ENCODE data around the gene EFNA4. TPM values are rescaled to one million over a fixed set of nuclear protein-coding genes. Genes with fewer than 3 reads are reported as not detected.

The EFNA4 gene
- polyA plus RNA-seq, 1 of the 3 experiments (the other 2 are of a cell fraction), result 17.7 TPM

DNA sequence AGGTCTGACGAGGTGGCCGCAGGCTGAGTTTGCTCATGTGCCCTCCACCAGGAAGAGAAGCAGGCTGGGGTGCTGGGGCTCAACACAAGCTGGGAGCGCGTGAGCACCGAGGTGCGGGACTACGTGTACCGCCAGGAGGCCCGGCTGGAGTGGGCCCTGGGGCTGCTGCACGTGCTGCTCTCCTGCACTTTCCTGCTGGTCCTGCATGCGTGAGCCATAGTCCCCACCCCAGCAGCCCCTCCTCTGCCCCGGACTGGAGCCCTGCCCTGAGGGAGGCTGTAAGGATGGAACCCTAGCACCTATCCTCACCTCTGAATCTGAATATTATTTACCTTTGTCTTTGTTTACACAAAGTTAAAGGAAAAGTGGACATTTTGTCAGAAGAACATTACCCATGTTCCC is 20.2 kb upstream of the EFNA4 start:
- Histone ChIP-seq H3K27ac (ENCODE audit: low read depth in 2 of 2, low read length in 1 of 2) (no peak overlapping the region), H3K9ac (no peak overlapping the region), H2AFZ (ENCODE audit: low read depth) (no peak overlapping the region), H3K36me3 (replicated peaks in 1 of 2; ENCODE audit: control insufficient read depth in 1 of 2, insufficient read depth in 2 of 2, low read length in 1 of 2) (no peaks in the 10 kb centered on the region), H3K27me3 (ENCODE audit: insufficient read depth) (no peaks in the 10 kb centered on the region), H3K9me3 (no peaks in the 10 kb centered on the region), H3K79me2 (ENCODE audit: insufficient read depth) (no peaks in the 10 kb centered on the region), H3K4me2 (no peak overlapping the region), H3K9me2 (no peaks in the 10 kb centered on the region), H4K20me1 (ENCODE audit: insufficient read depth) (no peaks in the 10 kb centered on the region), H3K4me3 (ENCODE audit: low read depth in 2 of 2, low read length in 1 of 2) (no peak overlapping the region), H3K4me1 (ENCODE audit: control insufficient read depth in 1 of 2, insufficient read depth in 2 of 2, low read depth in 1 of 2, low read length in 1 of 2) (peaks cover 7 to 15% of the 10 kb centered on the region in 2 experiments; a peak in 1 of 4 replicates), H3F3A (replicated peaks; ENCODE audit: insufficient read depth) (no peaks in the 10 kb centered on the region)
- DNase-seq, result no peak
- ChIA-PET POLR2A (interaction anchor here (1.1 to 1.6 kb wide), 3 partner anchors 15 to 44 kb away, joined by 3 to 5 read pairs (median 4); no protein-coding TSS in a partner anchor), CTCF (interaction anchor here (1.0 to 26.0 kb wide), 11 partner anchors 8 to 124 kb away, joined by 3 to 573 read pairs (median 18); partner anchors contain the start of genes ADAM15, EFNA3 and EFNA4)
- WGBS (ENCODE audit: low lambda C conversion rate), result 86% methylated on average over 11 of the region's 12 CpGs
- TF ChIP-seq EZH2phosphoT487 (IDR thresholded peaks at IDR 0.05; ENCODE audit: borderline replicate concordance, low read depth) (no peak), EP300 (IDR thresholded peaks at IDR 0.05; ENCODE audit: borderline replicate concordance in 1 of 2, low read depth in 1 of 2, low read length in 1 of 2) (no peak), SMC3 (IDR thresholded peaks at IDR 0.05; ENCODE audit: low read depth, low read length) (no peak), MEF2A (IDR thresholded peaks at IDR 0.05; ENCODE audit: borderline replicate concordance, low read depth) (no peak), TCF12 (IDR thresholded peaks at IDR 0.05) (no peak), NRF1 (IDR thresholded peaks at IDR 0.05; ENCODE audit: low read depth, low read length) (no peak), FOSL2 (IDR thresholded peaks at IDR 0.05; ENCODE audit: borderline replicate concordance, low read depth) (no peak)
- TF ChIP-seq, protein P1, sequence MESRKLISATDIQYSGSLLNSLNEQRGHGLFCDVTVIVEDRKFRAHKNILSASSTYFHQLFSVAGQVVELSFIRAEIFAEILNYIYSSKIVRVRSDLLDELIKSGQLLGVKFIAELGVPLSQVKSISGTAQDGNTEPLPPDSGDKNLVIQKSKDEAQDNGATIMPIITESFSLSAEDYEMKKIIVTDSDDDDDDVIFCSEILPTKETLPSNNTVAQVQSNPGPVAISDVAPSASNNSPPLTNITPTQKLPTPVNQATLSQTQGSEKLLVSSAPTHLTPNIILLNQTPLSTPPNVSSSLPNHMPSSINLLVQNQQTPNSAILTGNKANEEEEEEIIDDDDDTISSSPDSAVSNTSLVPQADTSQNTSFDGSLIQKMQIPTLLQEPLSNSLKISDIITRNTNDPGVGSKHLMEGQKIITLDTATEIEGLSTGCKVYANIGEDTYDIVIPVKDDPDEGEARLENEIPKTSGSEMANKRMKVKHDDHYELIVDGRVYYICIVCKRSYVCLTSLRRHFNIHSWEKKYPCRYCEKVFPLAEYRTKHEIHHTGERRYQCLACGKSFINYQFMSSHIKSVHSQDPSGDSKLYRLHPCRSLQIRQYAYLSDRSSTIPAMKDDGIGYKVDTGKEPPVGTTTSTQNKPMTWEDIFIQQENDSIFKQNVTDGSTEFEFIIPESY (IDR thresholded peaks at IDR 0.05; ENCODE audit: borderline replicate concordance, low read depth), result no peak
- TF ChIP-seq, protein P2, sequence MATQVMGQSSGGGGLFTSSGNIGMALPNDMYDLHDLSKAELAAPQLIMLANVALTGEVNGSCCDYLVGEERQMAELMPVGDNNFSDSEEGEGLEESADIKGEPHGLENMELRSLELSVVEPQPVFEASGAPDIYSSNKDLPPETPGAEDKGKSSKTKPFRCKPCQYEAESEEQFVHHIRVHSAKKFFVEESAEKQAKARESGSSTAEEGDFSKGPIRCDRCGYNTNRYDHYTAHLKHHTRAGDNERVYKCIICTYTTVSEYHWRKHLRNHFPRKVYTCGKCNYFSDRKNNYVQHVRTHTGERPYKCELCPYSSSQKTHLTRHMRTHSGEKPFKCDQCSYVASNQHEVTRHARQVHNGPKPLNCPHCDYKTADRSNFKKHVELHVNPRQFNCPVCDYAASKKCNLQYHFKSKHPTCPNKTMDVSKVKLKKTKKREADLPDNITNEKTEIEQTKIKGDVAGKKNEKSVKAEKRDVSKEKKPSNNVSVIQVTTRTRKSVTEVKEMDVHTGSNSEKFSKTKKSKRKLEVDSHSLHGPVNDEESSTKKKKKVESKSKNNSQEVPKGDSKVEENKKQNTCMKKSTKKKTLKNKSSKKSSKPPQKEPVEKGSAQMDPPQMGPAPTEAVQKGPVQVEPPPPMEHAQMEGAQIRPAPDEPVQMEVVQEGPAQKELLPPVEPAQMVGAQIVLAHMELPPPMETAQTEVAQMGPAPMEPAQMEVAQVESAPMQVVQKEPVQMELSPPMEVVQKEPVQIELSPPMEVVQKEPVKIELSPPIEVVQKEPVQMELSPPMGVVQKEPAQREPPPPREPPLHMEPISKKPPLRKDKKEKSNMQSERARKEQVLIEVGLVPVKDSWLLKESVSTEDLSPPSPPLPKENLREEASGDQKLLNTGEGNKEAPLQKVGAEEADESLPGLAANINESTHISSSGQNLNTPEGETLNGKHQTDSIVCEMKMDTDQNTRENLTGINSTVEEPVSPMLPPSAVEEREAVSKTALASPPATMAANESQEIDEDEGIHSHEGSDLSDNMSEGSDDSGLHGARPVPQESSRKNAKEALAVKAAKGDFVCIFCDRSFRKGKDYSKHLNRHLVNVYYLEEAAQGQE (IDR thresholded peaks at IDR 0.05; ENCODE audit: low read depth, low read length), result no peak
- TF ChIP-seq, protein P3, sequence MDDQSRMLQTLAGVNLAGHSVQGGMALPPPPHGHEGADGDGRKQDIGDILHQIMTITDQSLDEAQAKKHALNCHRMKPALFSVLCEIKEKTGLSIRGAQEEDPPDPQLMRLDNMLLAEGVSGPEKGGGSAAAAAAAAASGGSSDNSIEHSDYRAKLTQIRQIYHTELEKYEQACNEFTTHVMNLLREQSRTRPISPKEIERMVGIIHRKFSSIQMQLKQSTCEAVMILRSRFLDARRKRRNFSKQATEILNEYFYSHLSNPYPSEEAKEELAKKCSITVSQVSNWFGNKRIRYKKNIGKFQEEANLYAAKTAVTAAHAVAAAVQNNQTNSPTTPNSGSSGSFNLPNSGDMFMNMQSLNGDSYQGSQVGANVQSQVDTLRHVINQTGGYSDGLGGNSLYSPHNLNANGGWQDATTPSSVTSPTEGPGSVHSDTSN (IDR thresholded peaks at IDR 0.05), result no peak
- TF ChIP-seq, protein P4, sequence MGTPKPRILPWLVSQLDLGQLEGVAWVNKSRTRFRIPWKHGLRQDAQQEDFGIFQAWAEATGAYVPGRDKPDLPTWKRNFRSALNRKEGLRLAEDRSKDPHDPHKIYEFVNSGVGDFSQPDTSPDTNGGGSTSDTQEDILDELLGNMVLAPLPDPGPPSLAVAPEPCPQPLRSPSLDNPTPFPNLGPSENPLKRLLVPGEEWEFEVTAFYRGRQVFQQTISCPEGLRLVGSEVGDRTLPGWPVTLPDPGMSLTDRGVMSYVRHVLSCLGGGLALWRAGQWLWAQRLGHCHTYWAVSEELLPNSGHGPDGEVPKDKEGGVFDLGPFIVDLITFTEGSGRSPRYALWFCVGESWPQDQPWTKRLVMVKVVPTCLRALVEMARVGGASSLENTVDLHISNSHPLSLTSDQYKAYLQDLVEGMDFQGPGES (IDR thresholded peaks at IDR 0.05; ENCODE audit: low read depth, low read length), result no peak
- TF ChIP-seq, protein P5, sequence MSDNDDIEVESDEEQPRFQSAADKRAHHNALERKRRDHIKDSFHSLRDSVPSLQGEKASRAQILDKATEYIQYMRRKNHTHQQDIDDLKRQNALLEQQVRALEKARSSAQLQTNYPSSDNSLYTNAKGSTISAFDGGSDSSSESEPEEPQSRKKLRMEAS (IDR thresholded peaks at IDR 0.05; ENCODE audit: low read depth), result no peak
- TF ChIP-seq, protein P6, sequence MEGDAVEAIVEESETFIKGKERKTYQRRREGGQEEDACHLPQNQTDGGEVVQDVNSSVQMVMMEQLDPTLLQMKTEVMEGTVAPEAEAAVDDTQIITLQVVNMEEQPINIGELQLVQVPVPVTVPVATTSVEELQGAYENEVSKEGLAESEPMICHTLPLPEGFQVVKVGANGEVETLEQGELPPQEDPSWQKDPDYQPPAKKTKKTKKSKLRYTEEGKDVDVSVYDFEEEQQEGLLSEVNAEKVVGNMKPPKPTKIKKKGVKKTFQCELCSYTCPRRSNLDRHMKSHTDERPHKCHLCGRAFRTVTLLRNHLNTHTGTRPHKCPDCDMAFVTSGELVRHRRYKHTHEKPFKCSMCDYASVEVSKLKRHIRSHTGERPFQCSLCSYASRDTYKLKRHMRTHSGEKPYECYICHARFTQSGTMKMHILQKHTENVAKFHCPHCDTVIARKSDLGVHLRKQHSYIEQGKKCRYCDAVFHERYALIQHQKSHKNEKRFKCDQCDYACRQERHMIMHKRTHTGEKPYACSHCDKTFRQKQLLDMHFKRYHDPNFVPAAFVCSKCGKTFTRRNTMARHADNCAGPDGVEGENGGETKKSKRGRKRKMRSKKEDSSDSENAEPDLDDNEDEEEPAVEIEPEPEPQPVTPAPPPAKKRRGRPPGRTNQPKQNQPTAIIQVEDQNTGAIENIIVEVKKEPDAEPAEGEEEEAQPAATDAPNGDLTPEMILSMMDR (IDR thresholded peaks at IDR 0.05), result no peak
- TF ChIP-seq, protein P7, sequence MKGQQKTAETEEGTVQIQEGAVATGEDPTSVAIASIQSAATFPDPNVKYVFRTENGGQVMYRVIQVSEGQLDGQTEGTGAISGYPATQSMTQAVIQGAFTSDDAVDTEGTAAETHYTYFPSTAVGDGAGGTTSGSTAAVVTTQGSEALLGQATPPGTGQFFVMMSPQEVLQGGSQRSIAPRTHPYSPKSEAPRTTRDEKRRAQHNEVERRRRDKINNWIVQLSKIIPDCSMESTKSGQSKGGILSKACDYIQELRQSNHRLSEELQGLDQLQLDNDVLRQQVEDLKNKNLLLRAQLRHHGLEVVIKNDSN (IDR thresholded peaks at IDR 0.05; ENCODE audit: borderline replicate concordance, low read depth), result no peak
